Midbrain (tissue), 1 donor: ENCODE data around the gene SH2D1B.

Experiments
- DNase-seq: peaks from one replicate; lab custom pipeline; 2025; lab: John Stamatoyannopoulos, UW

SH2D1B gene

DNA sequence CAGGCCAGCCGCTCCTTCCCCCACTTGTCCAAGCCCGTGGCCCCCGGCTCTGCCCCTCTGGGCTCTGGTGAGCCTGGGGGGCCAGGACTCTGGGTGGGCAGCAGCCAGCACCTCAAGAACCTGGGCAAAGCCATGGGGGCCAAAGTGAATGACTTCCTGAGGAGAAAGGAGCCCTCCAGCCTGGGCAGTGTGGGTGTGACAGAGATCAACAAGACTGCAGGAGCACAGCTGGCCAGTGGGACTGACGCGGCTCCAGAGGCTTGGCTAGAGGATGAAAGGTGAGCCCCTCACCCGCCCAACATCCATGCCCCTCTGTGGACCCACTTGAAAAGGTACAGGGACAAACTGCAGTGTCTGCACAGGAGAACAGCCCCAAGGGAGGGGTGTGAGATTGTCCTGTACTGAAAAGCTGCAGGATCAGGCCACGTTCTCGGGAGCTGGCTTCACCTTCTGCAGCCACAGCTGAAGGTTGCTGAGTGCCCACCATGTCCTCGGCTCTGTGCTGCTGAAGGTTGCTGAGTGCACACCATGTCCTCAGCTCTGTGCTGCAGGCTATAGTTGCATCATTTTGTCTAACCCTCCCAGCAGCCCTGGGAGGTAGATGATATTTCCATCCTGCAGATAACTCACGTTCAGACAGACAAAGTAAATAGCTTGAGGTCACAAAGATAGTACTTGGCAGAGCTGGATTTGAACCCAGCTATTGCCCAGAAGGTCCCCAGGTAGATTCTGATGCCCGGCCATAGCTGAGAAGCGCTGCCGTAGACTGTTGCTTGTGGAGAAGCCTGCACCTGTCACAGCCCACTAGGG, 29.8 kb downstream of the SH2D1B start:
- DNase-seq: no peak

DNA sequence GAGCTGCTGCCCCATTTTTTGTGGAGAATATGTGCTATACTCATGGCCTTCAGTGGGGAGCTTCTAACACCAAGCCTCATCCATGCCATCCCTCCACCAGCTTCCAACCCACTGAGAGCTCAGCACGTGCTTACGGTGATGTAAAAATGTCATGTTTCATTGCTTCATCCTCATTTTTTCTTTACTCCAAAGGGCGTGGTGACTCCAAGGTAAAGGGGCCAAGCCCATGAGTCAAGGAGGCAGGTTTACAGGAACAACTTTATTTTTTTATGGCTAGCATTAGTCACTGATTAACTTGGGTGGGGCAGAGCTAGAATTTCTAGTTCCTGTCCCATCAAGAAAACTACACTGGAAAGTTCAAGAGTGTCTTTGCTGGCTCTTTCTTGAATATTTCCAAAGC, 30.6 kb downstream of the SH2D1B start, which contains the start of gene C1orf226:
Gene C1orf226 (plus strand): TSS at position 346 of the 400 bp plus-strand sequence. CDS start 174 bp downstream, outside the sequence.
- DNase-seq: no peak

DNA sequence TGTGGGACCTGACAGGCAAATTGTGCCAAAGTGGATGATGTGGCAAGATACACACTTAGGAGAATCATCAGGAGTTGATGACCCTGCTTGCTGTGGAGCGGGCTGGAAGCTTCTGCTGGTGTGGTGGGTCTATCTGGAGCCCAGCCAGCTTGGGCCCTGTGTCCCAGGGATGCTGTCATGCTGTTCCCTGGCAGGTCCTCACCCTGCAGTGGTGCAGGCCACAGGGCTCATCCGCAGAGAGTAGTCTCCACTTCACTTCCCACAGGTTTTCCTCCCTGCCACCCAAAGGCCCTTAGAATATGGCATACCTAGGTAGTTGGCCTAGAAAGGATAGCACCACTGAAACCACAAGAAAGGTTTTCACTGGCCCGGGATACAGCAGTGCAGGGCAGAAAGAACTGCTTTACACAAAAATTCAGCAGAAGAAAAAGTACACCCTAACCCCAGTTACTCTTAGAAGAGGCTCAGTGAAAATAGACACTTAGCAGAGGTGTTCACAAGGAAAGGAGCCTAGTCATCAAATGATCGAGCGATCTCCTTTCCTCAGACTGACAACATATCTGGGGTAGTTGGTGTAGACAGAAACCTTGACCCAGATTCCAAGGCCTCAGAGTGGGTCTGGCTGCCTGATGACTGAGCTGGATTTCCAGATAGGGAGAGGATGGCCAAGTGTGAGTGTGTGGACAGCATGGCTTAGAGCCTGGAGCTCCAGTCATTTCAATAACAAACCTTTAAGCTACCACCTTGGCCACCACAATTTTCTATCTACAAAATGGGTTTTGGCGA, 31.7 kb downstream of the SH2D1B start:
- no peak for DNase-seq

DNA sequence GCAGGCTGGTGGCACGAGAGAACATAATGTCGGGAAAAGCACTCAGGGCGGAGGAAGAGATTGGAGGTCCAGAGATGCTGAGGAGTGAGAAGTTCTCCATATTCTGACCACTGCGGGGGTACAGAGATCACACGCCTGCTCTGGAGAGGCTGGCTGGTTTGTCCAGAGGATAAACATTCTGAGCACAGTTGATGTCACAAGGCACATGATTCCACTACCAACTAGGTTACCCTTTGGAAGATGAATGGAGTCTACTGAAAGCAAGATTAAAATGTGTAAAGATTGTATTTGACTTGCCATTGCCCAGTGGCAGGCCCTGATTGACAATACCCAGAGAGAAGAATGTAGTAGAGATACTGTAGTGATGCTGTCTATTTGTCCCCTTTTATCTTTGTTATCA, 35.2 kb downstream of the SH2D1B start, which contains the start of gene SPATA46:
Gene SPATA46 (minus strand): TSS at position 164 of the 400 bp plus-strand sequence. CDS start 64 bp downstream, at position 100.
- DNase-seq: no peak

DNA sequence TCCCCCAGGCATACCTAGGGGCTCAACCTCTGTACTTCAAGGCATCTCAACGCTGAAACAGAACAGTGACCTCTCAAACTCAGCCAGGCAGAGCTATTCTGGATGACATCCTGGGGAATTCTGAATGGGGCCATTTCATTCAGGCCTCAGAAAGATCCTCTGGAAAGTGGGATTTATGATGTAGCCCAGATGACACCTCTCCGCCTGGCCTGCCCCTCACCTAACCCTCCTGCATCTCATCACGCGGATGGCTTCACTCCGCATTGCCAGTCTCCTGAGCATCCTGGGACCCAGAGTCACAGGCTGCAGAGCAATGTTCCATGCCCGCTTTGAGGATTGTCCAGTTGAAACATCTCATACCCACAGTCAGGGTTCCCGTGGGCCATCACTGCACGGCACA, 36.5 kb downstream of the SH2D1B start:
- DNase-seq: no peak

DNA sequence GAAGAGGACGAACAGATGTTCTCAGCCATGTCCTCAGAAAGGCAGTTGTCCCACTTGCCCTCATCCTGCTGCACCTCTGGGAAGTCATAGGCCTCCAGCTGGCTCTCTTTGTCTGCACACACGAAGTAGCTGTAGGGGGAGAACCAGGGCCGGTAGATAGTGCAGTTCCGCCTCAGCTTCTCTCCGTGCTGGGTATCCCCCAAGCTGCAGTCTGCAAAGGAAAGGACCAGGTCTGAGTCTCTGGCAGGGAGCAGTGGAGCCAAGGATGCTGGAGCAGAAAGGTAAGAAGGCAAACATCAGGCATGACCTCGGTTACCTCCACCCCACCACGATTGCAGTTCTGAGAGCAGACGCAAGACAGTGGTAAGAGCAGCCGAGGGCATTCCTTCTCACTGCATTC, 37.5 kb downstream of the SH2D1B start:
- no peak for DNase-seq

DNA sequence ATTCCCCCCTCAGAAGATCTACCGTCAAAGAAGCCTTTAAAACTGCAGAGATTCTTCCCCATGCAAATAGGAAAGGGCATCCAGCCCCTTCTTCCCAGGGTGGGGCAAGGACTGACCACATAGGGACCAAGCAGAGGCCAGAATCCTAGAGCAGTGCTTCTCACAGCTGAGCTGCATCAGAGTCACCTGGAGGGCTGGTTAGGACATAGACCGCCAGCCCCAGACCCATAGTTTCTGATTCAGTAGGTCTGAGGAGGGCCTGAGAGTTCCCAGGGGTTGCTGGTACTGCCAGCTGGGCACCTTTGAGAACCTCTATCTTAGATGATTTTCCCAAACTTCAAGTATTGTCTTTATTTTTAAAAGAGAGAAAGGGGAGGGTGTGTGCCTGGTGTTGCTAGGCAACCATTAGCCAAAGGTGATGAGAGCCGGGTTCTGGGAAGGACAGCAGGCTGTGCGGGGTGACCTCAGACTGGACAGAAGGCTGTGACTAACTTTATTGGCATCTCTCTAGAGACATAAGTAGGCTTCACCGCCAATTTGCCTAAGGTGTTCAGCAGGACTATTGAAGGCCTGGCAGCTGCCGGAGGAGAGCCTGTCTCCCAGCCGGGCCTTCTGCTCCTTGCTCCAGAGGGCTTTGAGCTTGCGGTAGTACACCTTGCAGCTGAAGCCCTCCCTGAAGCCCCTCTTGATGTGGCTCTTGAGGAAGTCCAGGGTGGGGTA, 38.2 kb downstream of the SH2D1B start:
- no peak for DNase-seq

DNA sequence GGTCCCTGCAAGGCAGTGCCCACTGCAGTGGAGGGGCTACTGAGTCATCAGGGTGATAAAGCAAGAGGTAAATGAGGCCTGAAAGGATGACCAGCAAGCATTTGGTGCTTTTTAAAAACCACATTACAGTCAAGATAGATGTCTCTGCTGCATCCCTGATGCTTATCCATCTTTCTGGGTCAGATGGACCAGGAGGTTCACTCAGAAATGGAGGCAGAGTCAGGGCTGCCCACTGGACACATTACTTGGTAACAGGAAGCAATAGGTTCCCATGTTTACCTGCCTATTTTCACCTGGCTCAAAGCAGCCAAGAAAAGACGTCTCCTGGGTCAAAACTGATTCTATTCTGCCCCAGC, 38.9 kb downstream of the SH2D1B start:
- no peak for DNase-seq

DNA sequence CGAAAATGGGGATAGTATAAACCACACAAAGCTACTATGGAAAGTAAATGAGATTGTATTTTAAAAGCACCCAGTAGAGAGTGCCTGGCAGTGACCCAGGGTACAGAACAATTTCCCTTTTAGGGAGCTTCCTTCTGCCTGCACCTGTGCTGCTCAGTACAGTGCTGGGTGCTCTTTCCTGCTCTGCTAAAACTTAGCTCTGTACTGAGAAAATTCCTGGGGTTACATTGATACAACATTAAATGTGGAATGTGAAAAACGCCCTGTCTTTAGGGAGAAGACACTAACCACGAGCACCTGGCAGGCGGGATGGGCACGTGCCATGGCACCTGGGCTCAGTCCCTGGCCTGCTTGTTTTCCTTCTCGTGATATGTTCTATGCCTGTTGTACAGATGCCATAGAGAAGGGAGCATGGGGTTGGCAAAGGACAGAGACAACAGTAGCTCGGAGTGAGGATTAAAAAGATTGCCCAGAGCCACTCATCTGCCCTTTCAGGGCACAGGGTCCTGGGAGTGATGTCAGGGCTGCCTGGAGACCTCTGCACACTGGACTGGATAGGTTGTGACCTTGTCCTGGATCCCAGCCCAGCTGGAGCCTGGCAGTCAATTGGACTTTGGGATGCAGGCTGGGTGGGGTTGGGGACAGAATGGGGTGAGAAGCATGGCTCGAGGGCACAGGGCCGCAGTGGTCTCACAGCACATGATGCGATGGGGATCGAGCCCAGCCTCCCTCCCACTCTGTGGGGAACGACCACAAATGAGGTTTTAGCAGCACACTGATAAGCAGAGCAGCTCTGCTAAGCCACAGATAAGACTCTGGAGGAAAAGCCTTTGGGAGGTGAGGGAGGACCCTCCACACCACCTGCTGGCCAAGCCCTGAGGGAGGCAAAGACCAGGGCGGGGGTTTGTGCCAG, 39.5 kb downstream of the SH2D1B start:
- no peak for DNase-seq

DNA sequence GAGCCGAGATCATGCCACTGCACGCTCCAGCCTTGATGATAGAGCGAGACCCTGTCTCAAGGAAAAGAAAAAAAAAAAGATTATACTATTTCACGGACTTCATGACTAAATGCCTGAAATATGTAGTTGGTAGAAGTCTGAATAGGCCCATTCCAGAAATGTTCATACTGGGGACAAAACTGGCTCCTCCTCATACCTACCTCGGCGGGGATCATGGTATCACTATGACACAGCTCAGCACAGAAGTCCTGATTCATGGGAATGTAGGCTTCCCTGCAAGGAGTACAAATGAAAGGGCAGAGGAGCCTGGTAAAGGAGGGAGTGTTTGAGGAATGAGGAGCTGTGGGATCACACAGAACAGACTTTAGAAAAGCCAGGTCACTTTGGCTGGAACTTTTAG, 40.3 kb downstream of the SH2D1B start:
- no peak for DNase-seq

DNA sequence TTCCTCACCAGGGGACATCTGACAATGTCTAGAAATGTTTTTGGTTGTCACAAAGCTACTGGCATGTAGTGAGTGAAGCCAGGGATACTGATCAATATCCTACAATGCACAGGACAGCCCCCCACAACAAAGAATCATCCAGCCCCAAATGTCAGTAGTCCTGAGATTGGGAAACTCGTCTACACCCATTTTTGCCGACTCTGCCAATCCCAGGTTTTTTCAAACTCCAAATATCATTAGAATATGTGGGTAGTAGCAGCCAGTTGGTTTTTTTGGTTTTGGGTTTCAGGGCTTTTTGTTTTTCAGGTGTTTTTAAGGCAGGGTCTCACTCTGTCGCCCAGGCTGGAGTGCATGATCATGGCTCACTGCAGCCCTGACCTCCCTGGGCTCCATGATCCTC, 41.2 kb downstream of the SH2D1B start:
- no peak for DNase-seq

DNA sequence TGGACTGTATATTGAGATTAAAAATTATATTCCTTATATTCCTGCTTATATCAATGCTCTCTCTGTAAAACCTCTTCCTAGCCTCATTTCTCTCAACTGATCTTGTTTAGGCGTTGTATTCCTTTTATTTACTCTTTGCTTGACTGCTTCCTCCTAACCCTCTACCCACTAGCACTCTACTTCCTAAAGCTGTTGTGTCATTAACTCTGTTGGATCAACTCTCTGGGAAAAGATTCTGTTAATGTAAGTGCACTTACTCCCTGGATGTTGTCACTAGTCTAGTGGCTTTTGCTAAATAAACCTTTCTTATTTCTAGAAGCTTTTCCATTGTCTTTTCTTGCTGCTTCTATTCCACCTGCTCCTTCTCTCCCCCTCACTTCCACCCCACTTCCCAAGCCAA, 41.8 kb downstream of the SH2D1B start:
- DNase-seq: no peak

DNA sequence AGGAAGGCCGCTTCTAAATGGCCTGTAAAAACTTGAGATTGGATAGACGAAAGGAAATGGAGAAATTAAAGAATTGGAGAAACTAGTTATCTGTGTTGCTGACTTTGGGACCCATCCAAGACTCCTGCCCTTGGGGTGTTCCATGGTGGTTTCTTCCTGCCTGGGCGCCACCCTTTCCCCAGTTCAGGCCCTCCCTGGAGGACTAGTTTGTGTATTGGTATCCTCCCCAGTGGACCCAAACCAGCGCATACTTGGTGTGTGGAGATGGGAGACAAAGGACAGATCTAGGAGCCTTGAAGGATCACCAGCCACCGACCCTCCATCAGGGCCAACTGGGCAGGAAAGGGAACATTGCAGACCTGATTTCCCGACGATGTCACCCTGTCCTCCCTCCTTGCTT, 42.4 kb downstream of the SH2D1B start:
- no peak for DNase-seq

DNA sequence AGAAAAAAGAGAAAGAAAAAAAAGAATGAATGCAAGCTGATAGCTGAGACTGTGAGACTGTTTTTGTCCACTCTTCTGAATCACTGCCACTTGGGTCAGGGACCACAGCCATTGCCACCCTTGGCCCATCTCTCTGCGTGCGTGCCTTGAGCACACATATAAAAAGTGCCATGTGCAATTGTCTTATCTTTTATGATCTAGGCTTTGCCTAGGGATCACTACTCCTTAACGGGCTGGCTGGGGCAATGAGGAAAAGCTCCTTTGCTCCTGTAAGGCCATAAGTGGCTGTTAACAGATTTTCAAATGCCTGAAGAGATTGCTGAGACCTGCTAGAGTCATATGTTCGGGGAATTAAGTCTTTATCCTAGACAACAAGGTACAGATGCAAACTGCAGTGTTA, 43.5 kb downstream of the SH2D1B start:
- DNase-seq: no peak

DNA sequence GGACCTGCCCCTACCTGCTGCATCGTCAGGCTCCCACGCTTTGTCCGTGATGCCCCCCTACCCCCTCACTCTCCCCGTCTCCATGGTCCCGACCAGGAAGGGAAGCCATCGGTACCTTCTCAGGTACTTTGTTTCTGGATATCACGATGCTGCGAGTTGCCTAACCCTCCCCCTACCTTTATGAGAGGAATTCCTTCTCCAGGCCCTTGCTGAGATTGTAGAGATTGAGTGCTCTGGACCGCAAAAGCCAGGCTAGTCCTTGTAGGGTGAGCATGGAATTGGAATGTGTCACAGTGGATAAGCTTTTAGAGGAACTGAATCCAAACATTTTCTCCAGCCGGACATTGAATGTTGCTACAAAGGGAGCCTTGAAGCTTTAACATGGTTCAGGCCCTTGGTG, 44.2 kb downstream of the SH2D1B start:
- DNase-seq: no peak

DNA sequence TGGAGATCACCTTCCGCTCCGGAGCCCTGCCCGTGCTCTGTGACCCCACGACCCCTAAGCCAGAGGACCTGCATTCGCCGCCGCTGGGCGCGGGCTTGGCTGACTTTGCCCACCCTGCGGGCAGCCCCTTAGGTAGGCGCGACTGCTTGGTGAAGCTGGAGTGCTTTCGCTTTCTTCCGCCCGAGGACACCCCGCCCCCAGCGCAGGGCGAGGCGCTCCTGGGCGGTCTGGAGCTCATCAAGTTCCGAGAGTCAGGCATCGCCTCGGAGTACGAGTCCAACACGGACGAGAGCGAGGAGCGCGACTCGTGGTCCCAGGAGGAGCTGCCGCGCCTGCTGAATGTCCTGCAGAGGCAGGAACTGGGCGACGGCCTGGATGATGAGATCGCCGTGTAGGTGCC, 44.9 kb downstream of the SH2D1B start:
- no peak for DNase-seq

DNA sequence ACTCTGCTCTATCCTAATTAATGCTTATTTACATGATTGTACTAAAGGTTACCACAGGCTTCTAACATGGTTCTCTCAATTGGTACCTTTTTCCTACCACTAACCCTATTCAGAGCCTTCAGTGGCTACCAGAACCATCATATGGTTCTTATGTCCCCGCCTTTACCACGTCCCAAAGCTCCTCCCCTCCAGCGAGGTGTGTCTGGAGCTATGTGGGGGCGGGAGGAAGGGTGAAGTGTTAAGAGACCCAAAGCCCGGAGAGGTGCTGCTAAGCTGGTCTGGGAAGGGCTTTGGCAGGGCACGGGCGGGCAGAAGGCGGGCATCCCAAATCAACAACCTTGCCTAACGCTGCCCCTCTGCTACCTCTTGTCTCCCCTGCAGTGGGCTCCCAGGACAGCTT, 45.3 kb downstream of the SH2D1B start:
- no peak for DNase-seq

DNA sequence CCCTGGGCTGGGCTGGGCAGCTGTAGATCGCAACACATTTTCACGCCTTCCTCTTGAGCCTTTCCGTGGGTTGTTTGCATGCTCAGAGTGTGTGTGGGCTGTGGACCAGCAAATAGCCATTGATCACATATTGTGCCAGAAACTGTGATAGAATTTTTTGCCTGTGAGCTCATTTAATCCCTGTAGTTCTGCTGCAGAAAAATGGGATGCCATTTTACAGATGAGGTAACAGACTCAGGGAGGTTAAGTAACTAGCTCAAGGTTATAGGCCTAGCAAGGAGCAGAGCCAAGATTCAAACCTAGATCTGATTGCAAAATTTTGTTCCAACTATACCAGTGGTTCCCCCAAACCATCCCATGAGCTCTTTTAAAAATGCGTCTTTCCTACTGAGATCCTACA, 45.8 kb downstream of the SH2D1B start:
- no peak for DNase-seq

DNA sequence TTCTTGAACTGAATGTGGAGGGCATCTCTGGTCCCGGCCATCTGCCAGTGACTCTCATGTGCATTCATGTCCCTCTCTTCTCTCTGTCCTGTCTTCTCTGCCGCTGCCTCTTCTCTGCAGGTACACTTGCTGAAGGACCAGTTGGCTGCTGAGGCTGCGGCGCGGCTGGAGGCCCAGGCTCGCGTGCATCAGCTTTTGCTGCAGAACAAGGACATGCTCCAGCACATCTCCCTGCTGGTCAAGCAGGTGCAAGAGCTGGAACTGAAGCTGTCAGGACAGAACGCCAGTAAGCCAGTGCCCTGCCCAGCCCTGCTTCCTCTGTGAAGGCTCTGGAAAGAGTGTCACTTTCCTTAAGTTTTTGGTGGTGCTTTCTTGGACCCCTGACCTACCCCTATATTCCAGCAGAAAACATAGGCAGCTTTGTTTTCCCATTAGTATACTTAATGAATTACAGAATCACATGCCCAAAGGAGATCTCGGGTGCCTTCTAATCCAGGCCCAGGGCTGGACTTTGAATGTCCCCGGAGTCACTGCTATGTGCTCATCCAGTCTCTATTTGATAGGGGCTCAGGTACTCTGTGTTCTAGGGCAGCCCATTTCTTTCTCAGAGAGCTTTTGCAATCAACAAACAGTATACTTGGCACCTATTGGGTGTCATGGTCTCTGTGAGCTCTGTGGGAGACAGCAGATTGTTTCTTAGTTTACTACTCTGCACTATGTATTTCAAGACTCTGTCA, 46.5 kb downstream of the SH2D1B start:
- no peak for DNase-seq

DNA sequence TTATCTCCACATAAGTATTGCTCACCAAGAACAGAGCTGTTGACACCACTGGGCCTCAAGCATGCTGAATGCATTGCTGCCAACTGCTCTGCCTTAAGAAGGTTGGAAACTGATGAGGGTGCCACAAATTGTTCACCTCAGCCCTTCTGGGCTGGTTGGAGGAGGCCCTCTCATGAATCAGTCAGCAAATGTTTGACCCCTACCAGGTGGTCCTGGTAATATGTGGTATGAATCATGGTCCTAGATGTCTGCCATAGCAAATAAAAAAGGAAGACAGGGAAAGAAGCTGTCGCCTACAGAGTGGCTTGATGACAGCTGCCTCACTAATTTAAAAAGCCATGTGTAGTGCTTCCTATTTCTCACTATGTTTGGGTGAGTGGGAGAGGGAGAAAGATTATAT, 47.4 kb downstream of the SH2D1B start:
- no peak for DNase-seq

DNA sequence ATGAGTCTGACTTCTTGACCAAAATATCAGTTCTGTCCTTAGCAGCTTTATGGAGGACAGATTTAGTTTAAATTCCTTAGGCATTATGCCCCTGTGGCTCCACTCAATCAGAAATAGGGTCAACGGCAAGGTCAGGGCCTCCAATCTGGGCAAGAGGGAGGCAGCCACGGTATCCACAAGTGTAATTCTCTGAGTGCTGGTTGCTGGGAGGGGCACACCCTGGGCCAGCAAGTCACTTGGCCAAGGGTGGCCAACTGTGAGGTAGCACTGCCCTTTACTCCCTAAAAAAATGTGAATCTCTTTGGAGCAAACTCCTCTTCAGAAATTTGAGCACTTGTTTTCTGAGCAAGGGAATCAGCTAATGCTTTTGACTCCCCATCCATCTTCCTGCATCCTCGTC, 48.1 kb downstream of the SH2D1B start:
- no peak for DNase-seq
